HPDE6-E6E7 (cell line): Measurements from ENCODE around the gene CFAP65.
A peak's percentile ranks its signal among the peaks of the same experiment; 100 is the strongest.

Experiments used
- DNase-seq: peaks from one replicate; pipeline ENCODE4 v3.0.0; 2011; ENCODE audit warnings: missing footprints; ENCODE audit errors: extremely low spot score

The CFAP65 gene

GRCh38 chr2:219010162-219010756 is 31.1 kb downstream of the CFAP65 start:
- DNase-seq, result peak; percentile 70

GRCh38 chr2:219009294-219009693 is 32.0 kb downstream of the CFAP65 start:
- DNase-seq, result no peak

GRCh38 chr2:219003979-219004378 is 37.3 kb downstream of the CFAP65 start:
- DNase-seq, result no peak

GRCh38 chr2:219003267-219003634 is 38.1 kb downstream of the CFAP65 start:
- no peak for DNase-seq

- DNase-seq, result no peak
Observed at GRCh38 chr2:219002395-219003266, 38.7 kb downstream of the CFAP65 start.

GRCh38 chr2:219001577-219002394 is 39.5 kb downstream of the CFAP65 start:
- DNase-seq, result no peak

- DNase-seq, result no peak
Observed at GRCh38 chr2:219001100-219001576, 40.2 kb downstream of the CFAP65 start.

GRCh38 chr2:219000569-219000960 is 40.8 kb downstream of the CFAP65 start:
- DNase-seq, result no peak

GRCh38 chr2:218999881-219000568 is 41.3 kb downstream of the CFAP65 start:
- DNase-seq, result no peak

- DNase-seq, result no peak
Observed at GRCh38 chr2:218999021-218999880, 42.1 kb downstream of the CFAP65 start.

- no peak for DNase-seq
Observed at GRCh38 chr2:218998414-218999002, 42.8 kb downstream of the CFAP65 start.

- no peak for DNase-seq
Observed at GRCh38 chr2:218997731-218998130, 43.6 kb downstream of the CFAP65 start.

- no peak for DNase-seq
Observed at GRCh38 chr2:218996937-218997336, 44.4 kb downstream of the CFAP65 start.

GRCh38 chr2:218995972-218996711 is 45.2 kb downstream of the CFAP65 start:
- peak; percentile 81 for DNase-seq

- DNase-seq, result no peak
Observed at GRCh38 chr2:218995561-218995960, 45.8 kb downstream of the CFAP65 start.

- DNase-seq, result no peak
Observed at GRCh38 chr2:218993345-218994315, 47.7 kb downstream of the CFAP65 start, which contains the start of gene CRYBA2. CRYBA2 (minus strand) TSS chr2:218993422; CDS start chr2:218993176, 246 bp downstream.

GRCh38 chr2:218992703-218993344 is 48.5 kb downstream of the CFAP65 start:
- no peak for DNase-seq

GRCh38 chr2:218992196-218992595 is 49.1 kb downstream of the CFAP65 start:
- no peak for DNase-seq
